Activated CD4-positive, alpha-beta T cell treated with anti-CD3 and anti-CD28 coated beads for 24 hours (primary cell): ENCODE data around the gene MMP14.
"Not testable (repeated sequence)": the region's sequence is repeated elsewhere in the genome, so short reads cannot be mapped to it uniquely, and the experiment has no call there.

ENCODE experiments used
- DNase-seq, 2 donors: peaks; one replicate each; pipeline ENCODE4 v3.0.0-alpha.2; 2020; ENCODE audit warnings: low read depth in 2 of 2

Gene MMP14

GRCh38 chr14:22842211-22843122, 6.1 kb downstream of the MMP14 start:
- no peak for DNase-seq

GRCh38 chr14:22843123-22843925, 6.9 kb downstream of the MMP14 start:
- no peak for DNase-seq

DNA sequence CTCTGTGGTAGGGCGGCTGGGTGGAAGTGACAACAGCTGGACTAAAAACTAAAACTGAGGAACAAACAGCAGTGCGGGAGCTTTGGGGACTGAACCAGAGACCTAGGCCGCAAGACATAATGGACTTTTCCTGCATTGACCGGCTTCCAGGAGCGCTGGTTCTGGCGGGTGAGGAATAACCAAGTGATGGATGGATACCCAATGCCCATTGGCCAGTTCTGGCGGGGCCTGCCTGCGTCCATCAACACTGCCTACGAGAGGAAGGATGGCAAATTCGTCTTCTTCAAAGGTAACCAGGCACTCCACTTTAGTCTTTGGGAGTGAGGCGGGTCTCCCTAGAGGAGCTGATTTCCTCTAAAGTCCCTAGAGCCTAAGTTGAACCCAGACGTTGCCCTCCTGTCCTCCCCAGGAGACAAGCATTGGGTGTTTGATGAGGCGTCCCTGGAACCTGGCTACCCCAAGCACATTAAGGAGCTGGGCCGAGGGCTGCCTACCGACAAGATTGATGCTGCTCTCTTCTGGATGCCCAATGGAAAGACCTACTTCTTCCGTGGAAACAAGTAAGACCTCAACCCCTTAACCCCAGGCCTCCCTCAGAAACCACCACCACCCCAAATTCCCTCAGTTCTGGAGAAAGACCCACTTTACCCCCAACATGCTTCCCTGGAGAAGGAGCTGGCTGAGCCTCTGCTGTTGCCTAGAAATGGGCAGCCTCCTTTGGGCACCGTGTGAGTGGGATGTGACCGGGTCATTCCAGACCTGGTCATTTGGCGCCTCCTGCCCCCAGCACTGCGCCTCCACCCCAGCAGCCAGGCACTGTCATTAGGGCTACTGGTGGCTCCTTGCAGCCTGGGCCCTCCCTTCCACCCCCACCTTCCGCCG, 8.1 kb downstream of the MMP14 start:
- DNase-seq = no peak

DNA sequence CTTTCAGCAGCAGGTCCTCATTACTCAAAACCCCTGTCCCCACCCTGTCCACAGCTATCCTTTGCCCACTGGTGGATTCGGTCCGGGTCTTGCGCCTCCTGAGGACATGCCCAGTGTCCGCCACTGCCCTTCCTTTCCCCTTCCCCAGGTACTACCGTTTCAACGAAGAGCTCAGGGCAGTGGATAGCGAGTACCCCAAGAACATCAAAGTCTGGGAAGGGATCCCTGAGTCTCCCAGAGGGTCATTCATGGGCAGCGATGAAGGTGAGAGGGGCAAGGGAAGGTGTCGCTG, 8.7 kb downstream of the MMP14 start:
- DNase-seq = no peak

DNA sequence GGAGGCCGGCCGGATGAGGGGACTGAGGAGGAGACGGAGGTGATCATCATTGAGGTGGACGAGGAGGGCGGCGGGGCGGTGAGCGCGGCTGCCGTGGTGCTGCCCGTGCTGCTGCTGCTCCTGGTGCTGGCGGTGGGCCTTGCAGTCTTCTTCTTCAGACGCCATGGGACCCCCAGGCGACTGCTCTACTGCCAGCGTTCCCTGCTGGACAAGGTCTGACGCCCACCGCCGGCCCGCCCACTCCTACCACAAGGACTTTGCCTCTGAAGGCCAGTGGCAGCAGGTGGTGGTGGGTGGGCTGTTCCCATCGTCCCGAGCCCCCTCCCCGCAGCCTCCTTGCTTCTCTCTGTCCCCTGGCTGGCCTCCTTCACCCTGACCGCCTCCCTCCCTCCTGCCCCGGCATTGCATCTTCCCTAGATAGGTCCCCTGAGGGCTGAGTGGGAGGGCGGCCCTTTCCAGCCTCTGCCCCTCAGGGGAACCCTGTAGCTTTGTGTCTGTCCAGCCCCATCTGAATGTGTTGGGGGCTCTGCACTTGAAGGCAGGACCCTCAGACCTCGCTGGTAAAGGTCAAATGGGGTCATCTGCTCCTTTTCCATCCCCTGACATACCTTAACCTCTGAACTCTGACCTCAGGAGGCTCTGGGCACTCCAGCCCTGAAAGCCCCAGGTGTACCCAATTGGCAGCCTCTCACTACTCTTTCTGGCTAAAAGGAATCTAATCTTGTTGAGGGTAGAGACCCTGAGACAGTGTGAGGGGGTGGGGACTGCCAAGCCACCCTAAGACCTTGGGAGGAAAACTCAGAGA, 9.6 kb downstream of the MMP14 start:
- DNase-seq = no peak

GRCh38 chr14:22846811-22847307, 10.5 kb downstream of the MMP14 start:
- no peak for DNase-seq

GRCh38 chr14:22847661-22848341, 11.4 kb downstream of the MMP14 start:
- DNase-seq = no peak

DNA sequence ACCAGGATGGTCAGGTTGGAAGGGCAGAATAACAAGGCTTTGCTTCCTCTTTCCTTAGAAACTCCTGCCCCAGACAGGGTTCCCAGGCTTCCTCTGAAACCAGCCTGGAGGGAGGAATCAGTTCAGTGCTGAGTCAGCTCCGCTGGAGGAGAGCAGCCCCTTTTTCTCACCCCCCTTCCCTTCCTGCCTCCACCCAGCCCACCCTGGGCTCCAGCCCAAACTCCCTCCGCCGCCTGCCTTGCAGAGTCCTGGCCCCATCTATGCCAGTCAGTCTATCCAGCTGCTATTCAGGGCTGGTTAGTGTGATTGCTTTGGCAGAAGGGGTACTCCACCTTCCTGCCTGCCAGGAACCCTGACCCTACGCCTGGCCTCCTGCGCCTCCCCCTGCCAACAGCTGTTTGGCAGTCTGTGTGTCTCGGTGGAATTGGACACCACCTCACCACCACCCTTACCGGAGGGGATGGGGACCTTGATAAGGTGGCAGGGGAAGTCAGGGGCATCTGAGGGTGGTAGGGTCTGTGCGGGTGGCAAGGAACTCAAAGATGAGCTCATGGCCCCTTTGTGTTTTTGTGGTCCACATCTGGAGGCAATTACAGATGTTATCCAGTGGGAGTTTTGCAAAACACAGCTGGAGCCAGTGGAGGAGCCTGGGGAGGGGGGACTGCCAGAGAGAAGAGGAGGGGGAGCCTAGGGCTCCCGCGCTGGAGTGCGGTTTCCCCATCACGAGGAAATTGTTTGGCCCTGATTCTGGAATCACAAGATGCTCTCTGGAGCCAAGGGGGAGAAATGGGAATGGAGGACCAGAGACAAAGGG, 12.2 kb downstream of the MMP14 start:
- DNase-seq = no peak

DNA sequence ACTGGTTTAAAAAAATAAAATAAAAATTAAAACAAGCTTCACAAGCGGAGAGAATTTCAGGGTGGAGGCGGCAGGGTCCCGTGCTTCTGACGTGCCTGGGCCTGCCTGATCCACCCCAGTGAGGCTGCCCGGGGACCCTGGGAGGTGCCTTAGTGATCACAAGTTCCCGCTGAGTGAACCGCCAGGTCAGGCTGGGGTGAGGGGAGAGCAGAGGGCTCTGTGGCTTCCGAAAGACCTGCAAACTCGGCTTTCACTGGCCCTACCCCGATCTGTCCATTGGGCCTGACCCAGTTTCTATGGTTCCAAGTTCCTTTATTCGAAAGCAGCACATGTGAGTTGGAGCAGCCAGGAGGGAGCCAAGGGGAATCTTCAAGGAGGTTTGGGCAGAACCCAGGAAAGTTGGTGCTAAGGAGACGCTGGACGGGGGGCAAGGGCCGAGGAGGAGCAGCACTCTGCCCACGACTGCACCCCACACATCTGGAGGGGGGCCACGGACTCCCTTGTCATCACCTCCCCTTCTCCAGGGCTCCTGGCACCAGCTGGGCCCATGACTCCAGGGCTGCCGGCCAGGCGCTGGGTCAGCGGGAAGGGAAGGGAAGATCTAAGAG, 12.9 kb downstream of the MMP14 start:
- DNase-seq = no peak

DNA sequence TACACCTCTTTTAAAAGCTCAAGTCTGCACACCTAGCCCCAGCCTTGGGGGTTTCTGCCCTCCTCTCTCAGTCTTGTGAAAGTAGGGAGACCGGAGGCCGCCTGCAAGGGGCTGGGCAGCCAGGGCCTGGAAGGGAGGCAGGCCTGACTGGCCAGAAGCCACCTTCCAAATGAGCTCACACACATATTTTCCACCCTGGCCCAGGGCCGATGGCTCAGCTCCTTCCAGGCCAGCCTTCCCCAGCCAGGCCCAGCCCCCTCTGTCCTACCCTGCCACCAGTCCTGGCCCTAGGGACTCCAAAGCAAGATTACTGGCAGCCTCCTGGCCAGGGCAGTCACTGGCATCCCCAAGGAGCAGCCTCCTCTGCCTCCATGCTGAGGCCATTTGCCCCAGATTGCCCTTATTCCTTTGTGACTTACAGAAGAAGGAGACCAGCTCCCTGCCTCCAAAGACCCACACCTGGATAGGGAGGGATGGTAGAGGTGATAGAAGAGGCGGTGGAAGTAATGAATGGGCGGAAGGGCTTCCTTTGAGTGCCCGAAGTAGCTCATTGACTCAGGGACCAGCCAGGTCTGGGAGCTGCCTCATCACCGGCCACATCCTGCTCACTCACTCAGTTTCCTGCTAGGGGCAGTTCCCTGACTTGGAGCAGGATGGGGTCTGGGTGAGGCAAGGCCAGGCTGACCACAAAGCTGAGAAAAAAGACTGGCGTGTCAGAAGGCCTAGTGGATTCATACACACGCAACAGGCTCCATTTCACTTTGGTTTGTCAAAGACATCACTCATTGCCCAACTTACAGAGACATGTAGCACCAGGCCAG, 14.8 kb downstream of the MMP14 start:
- DNase-seq = no peak

DNA sequence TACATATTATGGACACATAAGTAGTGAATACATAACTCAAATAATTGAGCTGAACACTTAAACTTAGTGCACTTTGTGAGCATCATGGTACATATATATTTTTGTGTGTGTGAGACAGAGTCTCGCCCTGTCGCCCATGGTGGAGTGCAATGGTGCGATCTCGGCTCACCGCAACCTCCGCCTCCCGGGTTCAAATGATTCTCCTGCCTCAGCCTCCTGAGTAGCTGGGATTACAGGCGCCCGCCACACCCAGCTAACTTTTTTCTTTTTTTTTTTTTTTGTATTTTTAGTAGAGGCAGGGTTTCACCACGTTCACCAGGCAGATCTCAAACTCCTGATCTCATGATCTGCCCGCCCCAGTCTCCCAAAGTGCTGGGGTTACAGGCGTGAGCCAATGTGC, 15.8 kb downstream of the MMP14 start:
- DNase-seq = not testable (repeated sequence)

GRCh38 chr14:22852599-22852939, 16.2 kb downstream of the MMP14 start:
- no peak for DNase-seq

GRCh38 chr14:22852940-22853767, 16.8 kb downstream of the MMP14 start:
- DNase-seq = peak; percentile 93 to 97

GRCh38 chr14:22854296-22854695, 17.9 kb downstream of the MMP14 start:
- DNase-seq = not testable (repeated sequence)

GRCh38 chr14:22854963-22855724, 18.8 kb downstream of the MMP14 start:
- DNase-seq = no peak

DNA sequence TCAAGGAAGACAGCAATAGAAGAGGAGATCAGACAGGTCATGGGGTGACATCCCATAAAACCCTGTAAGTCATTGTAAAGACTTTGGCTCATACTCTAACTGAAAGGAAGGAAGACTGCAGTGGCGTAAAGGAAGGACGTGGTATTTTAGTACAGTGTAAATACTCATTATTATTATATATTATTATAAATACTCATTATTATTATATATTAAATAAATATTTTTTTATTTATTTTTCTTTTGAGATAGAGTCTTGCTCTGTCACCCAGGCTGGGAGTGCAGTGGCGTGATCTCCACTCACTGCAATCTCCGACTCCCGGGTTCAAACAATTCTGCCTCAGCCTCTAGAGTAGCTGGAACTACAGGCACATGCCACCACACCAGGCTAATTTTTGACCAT, 20.0 kb downstream of the MMP14 start:
- DNase-seq = no peak

DNA sequence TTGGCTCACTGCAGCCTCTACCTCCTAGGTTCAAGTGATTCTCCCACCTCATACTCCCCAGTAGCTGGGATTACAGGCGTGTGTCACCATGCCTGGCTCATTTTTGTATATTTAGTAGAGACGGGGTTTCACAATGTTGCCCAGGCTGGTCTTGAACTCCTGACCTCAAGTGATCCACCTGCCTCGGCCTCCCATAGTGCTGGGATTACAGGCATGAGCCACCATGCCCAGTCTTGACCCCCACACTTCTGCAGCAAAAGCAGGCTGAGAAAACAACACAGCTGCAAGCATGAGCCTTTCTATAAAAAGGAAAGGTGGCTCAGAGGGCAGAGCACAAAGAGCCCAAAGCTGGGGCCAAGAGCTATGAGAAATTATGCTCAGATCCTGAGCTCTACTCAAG, 24.0 kb downstream of the MMP14 start:
- not testable (repeated sequence) for DNase-seq
